CD4-positive, CD25-positive, alpha-beta regulatory T cell (primary cell): ENCODE measurements around the gene STK24. TPM values are rescaled to one million over a fixed set of nuclear protein-coding genes. Genes with fewer than 3 reads are reported as not detected.
A peak's percentile ranks its signal among the peaks of the same experiment; 100 is the strongest.

ENCODE experiments used
- ATAC-seq, 2 donors: fragments of 150-1000 bp; cut with Tn5 transposase; one replicate each; pipeline ENCODE4 v1.10.0; 2021; ENCODE audit warnings: low read depth in 2 of 2, moderate number of reproducible peaks in 2 of 2, moderate library complexity in 1 of 2
- DNase-seq, 3 donors: peaks; one replicate each; pipeline versions ENCODE4 v3.0.0 to v3.0.0-alpha.2; 2012 to 2022; ENCODE audit warnings: mixed read lengths in 1 of 3
- H3K27ac ChIP-seq: one replicate; pipeline ENCODE4 v1.7.0; 2013; ENCODE audit warnings: mild to moderate bottlenecking, low read length; ENCODE audit not compliant: insufficient read depth, poor library complexity, severe bottlenecking
- H3K27me3 ChIP-seq: one replicate; pipeline ENCODE4 v1.7.0; 2013; ENCODE audit warnings: low read length; ENCODE audit not compliant: control insufficient read depth, insufficient read depth
- H3K36me3 ChIP-seq: one replicate; pipeline ENCODE4 v1.7.0; 2013; ENCODE audit warnings: mild to moderate bottlenecking, low read length, moderate library complexity; ENCODE audit not compliant: control insufficient read depth, insufficient read depth
- H3K4me1 ChIP-seq: 2 replicates; pipeline ENCODE4 v1.7.0; 2013; ENCODE audit warnings: mild to moderate bottlenecking, low read length; ENCODE audit not compliant: insufficient read depth, control insufficient read depth, poor library complexity, severe bottlenecking
- H3K4me3 ChIP-seq: one replicate; pipeline ENCODE4 v1.7.0; 2013; ENCODE audit warnings: low read depth, mild to moderate bottlenecking, low read length, moderate library complexity
- H3K9me3 ChIP-seq, 2 experiments: 1 replicate in 1 of 2; 2 replicates in 1 of 2; pipeline ENCODE4 v1.7.0; 2013; ENCODE audit warnings: low read length in 2 of 2, mild to moderate bottlenecking in 1 of 2, moderate library complexity in 1 of 2; ENCODE audit not compliant: control insufficient read depth in 2 of 2
- H3K27ac Mint-ChIP-seq, 3 donors: one replicate each; pipeline ENCODE4 v1.8.0; 2020 to 2022; ENCODE audit warnings: mild to moderate bottlenecking in 3 of 3, mixed read lengths in 3 of 3, moderate library complexity in 2 of 3
- H3K27me3 Mint-ChIP-seq: one replicate; pipeline ENCODE4 v1.8.0; 2022; ENCODE audit warnings: mild to moderate bottlenecking, mixed read lengths
- H3K36me3 Mint-ChIP-seq: one replicate; pipeline ENCODE4 v1.8.0; 2020; ENCODE audit warnings: mixed read lengths
- H3K4me1 Mint-ChIP-seq, 4 donors: one replicate each; pipeline ENCODE4 v1.8.0; 2020 to 2022; ENCODE audit warnings: mixed read lengths in 4 of 4, mild to moderate bottlenecking in 1 of 4
- H3K4me3 Mint-ChIP-seq, 4 donors: one replicate each; pipeline ENCODE4 v1.8.0; 2020 to 2022; ENCODE audit warnings: mild to moderate bottlenecking in 4 of 4, mixed read lengths in 4 of 4, moderate library complexity in 3 of 4
- H3K9me3 Mint-ChIP-seq, 7 donors: one replicate each; pipeline ENCODE4 v1.8.0; 2020 to 2022; ENCODE audit warnings: mixed read lengths in 7 of 7, mild to moderate bottlenecking in 3 of 7, moderate library complexity in 2 of 7
- polyA plus RNA-seq, 4 donors: library from polyadenylated mRNA; unstranded; fragments of 300-500 nt; fragmentation: Illumina TruSeq; gene quantifications; one replicate each; pipeline ENCODE4 v1.2.3, GENCODE V29; 2021
- total RNA-seq: library from RNA; stranded (reverse); gene quantifications from one replicate; pipeline ENCODE4 v1.2.3, GENCODE V29; 2022

Gene STK24
- total and polyA plus RNA-seq, 5 donors from 2014 or later, result 26.7 to 141 (median 54.1) TPM

DNA sequence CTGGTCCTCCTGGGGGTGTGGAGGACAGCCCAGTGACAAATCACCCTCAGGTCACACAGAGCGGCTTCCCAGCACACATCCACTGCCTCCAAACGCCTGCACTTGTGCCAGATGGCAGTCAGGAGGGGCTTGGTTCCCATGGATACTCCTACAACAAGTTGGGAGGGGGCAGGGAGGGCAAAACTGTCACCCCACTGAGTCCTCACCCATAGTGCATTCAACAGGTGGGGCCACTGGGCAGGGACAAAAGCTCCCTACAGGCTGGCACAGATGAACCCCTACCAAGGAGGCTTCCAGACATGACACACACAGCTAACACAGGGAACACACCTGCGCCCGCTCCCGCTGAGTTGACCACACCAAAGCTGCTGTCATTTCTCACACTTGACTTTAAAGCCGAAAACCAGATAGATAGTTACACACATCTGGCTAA lies 120.5 kb downstream of the STK24 start:
- Histone ChIP-seq H3K36me3 (peaks cover 92% of the 10 kb centered on the region), H3K4me3 (no peak overlapping the region), H3K27ac (no peak overlapping the region), H3K27me3 (no peaks in the 10 kb centered on the region), H3K4me1 (peaks cover under 1% of the 10 kb centered on the region), H3K9me3 (no peaks in the 10 kb centered on the region)
- H3K9me3 Mint-ChIP-seq, result no peaks in the 10 kb centered on the region
- H3K36me3 Mint-ChIP-seq, result peaks cover 40% of the 10 kb centered on the region
- no peaks in the 10 kb centered on the region for H3K27me3 Mint-ChIP-seq
- H3K27ac Mint-ChIP-seq, result peak overlapping the region in 2 of 3 donors; percentile 42 to 60
- no peak for ATAC-seq
- H3K4me1 Mint-ChIP-seq, result peaks cover 2 to 10% (median 8%) of the 10 kb centered on the region in 4 donors
- H3K4me3 Mint-ChIP-seq, result no peak overlapping the region
- no peak for DNase-seq

DNA sequence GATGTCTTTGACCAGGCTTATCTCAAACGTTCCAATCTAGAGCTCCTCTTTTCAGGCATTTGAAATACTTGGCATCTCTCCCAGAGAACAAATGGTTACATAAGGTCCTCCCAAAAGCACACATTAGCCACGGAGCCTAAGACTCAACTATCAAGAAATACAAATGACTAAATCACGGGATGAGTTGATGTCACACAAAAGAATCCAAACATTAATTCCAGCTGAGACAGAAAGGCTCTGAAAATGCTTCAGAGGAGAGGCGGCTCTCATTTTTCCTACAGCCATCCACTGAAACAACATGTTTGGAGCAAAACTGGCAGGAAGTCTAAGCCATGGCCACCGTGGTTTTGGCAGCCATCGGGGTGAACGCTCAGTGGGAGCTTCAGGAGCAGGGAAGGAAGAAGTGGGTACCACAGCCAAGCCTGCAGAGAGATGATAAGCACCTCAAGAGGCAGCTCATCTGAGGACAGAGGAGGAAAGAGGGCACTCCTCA lies 122.5 kb downstream of the STK24 start:
- ATAC-seq (no peak), DNase-seq (no peak)
- H3K36me3 ChIP-seq, result peaks cover 74% of the 10 kb centered on the region
- H3K36me3 Mint-ChIP-seq, result peaks cover 33% of the 10 kb centered on the region
- no peak overlapping the region for H3K27ac ChIP-seq
- H3K4me3 ChIP-seq, result no peak overlapping the region
- no peaks in the 10 kb centered on the region for H3K9me3 ChIP-seq
- no peaks in the 10 kb centered on the region for H3K27me3 Mint-ChIP-seq
- H3K27ac Mint-ChIP-seq, result peak overlapping the region in 2 of 3 donors; percentile 35 to 69
- H3K4me1 ChIP-seq, result peaks cover 15% of the 10 kb centered on the region
- H3K4me3 Mint-ChIP-seq, result no peak overlapping the region
- peaks cover 9 to 23% (median 16%) of the 10 kb centered on the region in 4 donors for H3K4me1 Mint-ChIP-seq
- no peaks in the 10 kb centered on the region for H3K27me3 ChIP-seq
- no peaks in the 10 kb centered on the region for H3K9me3 Mint-ChIP-seq

DNA sequence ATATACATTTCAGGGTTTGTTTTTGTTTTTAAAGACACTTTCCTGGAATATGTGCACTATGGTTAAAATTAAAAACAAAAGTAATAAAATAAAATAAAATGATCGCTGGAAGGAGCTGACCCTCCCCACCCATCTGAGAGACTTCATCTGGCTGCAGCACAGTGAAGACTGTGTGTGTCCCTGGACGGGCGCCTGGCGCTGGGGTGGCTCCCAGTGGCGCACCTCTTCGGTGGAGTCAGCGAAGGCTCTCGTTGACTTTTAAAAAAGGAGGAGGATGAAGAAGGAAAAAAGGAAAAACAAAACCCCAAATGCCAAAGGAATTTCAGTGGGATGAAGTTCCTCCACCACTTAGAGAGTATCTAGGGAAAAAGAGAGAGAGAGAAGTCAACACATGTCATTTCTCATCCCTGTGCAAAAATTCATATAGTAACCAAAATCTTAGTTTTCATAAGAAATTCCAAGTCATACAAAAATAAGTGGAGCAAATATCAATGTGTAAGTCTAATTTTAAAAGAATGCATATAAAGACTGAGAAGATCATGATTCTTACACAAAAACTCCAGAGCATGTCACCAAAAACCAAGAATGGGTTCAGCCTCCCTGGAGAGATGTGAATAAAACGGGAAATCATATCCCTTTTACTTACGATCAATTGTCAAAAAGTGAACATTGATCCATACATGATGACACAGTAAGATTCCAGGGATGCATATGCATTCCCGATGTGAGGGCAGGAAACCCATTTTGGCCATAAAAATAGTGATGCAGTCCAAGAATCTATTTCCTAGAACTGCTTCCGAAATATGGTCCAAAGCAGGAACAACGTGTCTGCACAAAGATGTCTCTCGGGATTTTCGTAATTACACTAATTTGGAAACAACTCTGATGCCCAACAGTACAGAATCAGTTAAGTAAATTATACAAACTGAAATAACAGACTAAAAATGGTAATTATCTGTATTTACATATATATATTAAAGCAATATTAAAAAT lies 123.8 kb downstream of the STK24 start:
- H3K4me1 ChIP-seq, result peaks cover 15% of the 10 kb centered on the region
- H3K27ac Mint-ChIP-seq, result no peak overlapping the region
- H3K27me3 ChIP-seq, result no peaks in the 10 kb centered on the region
- DNase-seq (no peak), ATAC-seq (no peak)
- no peaks in the 10 kb centered on the region for H3K9me3 Mint-ChIP-seq
- no peaks in the 10 kb centered on the region for H3K9me3 ChIP-seq
- H3K4me3 Mint-ChIP-seq, result no peak overlapping the region
- H3K4me3 ChIP-seq, result no peak overlapping the region
- H3K27ac ChIP-seq, result no peak overlapping the region
- no peaks in the 10 kb centered on the region for H3K27me3 Mint-ChIP-seq
- peaks cover 9 to 23% (median 17%) of the 10 kb centered on the region in 4 donors for H3K4me1 Mint-ChIP-seq
- peaks cover 68% of the 10 kb centered on the region for H3K36me3 ChIP-seq
- peaks cover 39% of the 10 kb centered on the region for H3K36me3 Mint-ChIP-seq

GRCh38 chr13:98451676-98452470 lies 125.0 kb downstream of the STK24 start:
- Histone ChIP-seq H3K27me3 (no peaks in the 10 kb centered on the region), H3K36me3 (peaks cover 62% of the 10 kb centered on the region), H3K9me3 (no peaks in the 10 kb centered on the region), H3K4me3 (no peak overlapping the region), H3K27ac (peak overlapping the region; percentile 30), H3K4me1 (peaks cover 15% of the 10 kb centered on the region)
- DNase-seq (no peak), ATAC-seq (no peak)
- Mint-ChIP-seq H3K36me3 (peaks cover 39% of the 10 kb centered on the region), H3K27me3 (no peaks in the 10 kb centered on the region), H3K27ac (peak overlapping the region; percentile 56 to 89 (median 85)), H3K9me3 (no peaks in the 10 kb centered on the region), H3K4me3 (no peak overlapping the region), H3K4me1 (peaks cover 15 to 23% (median 18%) of the 10 kb centered on the region in 4 donors)

DNA sequence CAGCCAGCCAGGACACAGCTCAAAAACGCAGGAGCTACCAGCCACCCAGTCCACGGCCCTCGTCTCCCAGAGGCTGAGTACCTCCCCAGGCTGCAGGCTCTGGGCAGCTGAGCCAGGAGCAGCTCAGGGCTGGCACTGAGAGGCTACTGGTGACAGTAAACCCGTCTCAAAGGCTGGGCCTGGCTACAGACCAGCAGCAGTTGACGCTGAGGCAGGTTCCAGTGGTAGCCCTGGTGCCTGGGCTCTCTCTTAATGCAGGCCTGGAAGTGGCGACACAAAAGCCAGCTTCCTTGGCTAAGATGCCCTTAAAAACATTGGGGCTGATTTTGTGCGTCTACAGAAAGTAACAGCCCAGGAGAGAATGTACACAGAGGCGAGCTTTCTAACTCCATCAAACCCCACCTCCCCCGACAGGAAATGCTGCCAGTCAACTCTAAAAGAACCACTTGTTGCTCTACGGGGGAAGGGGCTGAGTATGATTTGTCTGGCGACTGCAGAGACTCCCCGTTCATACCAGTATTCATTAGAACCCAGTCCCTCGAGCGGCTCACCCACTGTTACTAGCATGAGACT lies 126.3 kb downstream of the STK24 start:
- H3K27me3 ChIP-seq, result no peaks in the 10 kb centered on the region
- Mint-ChIP-seq H3K36me3 (peaks cover 33% of the 10 kb centered on the region), H3K4me3 (no peak overlapping the region), H3K27ac (peak overlapping the region; percentile 78 to 89 (median 85)), H3K9me3 (no peaks in the 10 kb centered on the region), H3K27me3 (no peaks in the 10 kb centered on the region), H3K4me1 (peaks cover 15 to 24% (median 18%) of the 10 kb centered on the region in 4 donors)
- H3K27ac ChIP-seq, result no peak overlapping the region
- DNase-seq (peak in 1 of 3 donors; percentile 53), ATAC-seq (peak; percentile 32 to 46)
- H3K4me3 ChIP-seq, result no peak overlapping the region
- no peaks in the 10 kb centered on the region for H3K9me3 ChIP-seq
- peaks cover 19% of the 10 kb centered on the region for H3K4me1 ChIP-seq
- peaks cover 49% of the 10 kb centered on the region for H3K36me3 ChIP-seq

GRCh38 chr13:98450026-98450425 lies 126.9 kb downstream of the STK24 start:
- Mint-ChIP-seq H3K4me1 (peaks cover 15 to 30% (median 23%) of the 10 kb centered on the region in 4 donors), H3K27me3 (no peaks in the 10 kb centered on the region), H3K4me3 (no peak overlapping the region), H3K36me3 (peaks cover 28% of the 10 kb centered on the region), H3K9me3 (no peaks in the 10 kb centered on the region), H3K27ac (peak overlapping the region; percentile 63 to 89 (median 78))
- DNase-seq (no peak), ATAC-seq (no peak)
- Histone ChIP-seq H3K27me3 (no peaks in the 10 kb centered on the region), H3K4me1 (peaks cover 25% of the 10 kb centered on the region), H3K4me3 (no peak overlapping the region), H3K27ac (no peak overlapping the region), H3K9me3 (no peaks in the 10 kb centered on the region), H3K36me3 (peaks cover 46% of the 10 kb centered on the region)

DNA sequence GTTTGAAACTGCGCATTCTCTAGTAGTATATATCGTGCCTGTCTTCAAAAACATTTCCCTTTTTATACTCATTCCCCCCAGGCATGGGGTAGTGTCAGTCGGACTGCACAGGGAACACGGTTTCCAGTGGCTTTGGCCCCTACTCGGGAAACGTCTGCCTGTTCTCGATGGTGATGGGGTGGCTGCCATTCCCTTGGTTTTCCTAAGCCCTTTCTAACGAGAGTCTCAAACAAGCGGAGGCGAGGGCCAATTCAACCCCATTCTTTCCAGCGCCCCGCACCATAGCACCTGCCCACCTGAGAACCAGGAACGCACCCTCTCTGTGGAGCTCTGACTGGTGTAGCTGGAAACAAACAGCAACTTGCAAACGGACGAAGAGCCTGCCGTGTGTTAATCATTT lies 127.6 kb downstream of the STK24 start:
- Mint-ChIP-seq H3K27me3 (no peaks in the 10 kb centered on the region), H3K4me3 (peak overlapping the region in 1 of 4 donors; percentile 21), H3K27ac (peak overlapping the region; percentile 8 to 89 (median 40)), H3K4me1 (peaks cover 15 to 34% (median 21%) of the 10 kb centered on the region in 4 donors), H3K36me3 (peaks cover 25% of the 10 kb centered on the region), H3K9me3 (no peaks in the 10 kb centered on the region)
- Histone ChIP-seq H3K27ac (no peak overlapping the region), H3K27me3 (no peaks in the 10 kb centered on the region), H3K4me1 (peaks cover 25% of the 10 kb centered on the region), H3K36me3 (peaks cover 39% of the 10 kb centered on the region), H3K4me3 (no peak overlapping the region), H3K9me3 (no peaks in the 10 kb centered on the region)
- ATAC-seq (no peak), DNase-seq (no peak)
